Gastroesophageal sphincter (tissue), 4 donors: ENCODE data around the gene TMEM168. TPM values are rescaled to one million over a fixed set of nuclear protein-coding genes. Genes with fewer than 3 reads are reported as not detected.
"Not testable (repeated sequence)": the region's sequence is repeated elsewhere in the genome, so short reads cannot be mapped to it uniquely, and the experiment has no call there.

Source experiments
- ATAC-seq: fragments of 150-250 bp; one replicate; pipeline ENCODE4 v1.9.1; 2016; ENCODE audit warnings: mild to moderate bottlenecking, moderate library complexity
- H3K27ac ChIP-seq, 4 donors: fragments of 200-600 bp; sonication (generic) in 3 of 4; 1 replicate in 3 of 4; 2 replicates in 1 of 4; pipeline ENCODE4 v1.5.1; 2016 to 2019
- H3K27me3 ChIP-seq: fragments of 200-600 bp; sonication (generic); one replicate; pipeline ENCODE4 v1.5.1; 2019
- H3K36me3 ChIP-seq, 2 donors: fragments of 200-600 bp; sonication (generic); one replicate each; pipeline ENCODE4 v1.5.1; 2019; ENCODE audit warnings: control low read depth in 1 of 2
- H3K4me1 ChIP-seq, 3 donors: fragments of 200-600 bp; sonication (generic); 1 replicate in 2 of 3; 2 replicates in 1 of 3; pipeline ENCODE4 v1.5.1; 2016 to 2019; ENCODE audit warnings: control low read depth in 2 of 3
- H3K4me3 ChIP-seq, 2 donors: fragments of 200-600 bp; sonication (generic); one replicate each; pipeline ENCODE4 v1.5.1; 2019; ENCODE audit warnings: mild to moderate bottlenecking in 1 of 2, moderate library complexity in 1 of 2
- H3K9me3 ChIP-seq, 3 donors: fragments of 200-600 bp; sonication (generic); one replicate each; pipeline ENCODE4 v1.5.1; 2017 to 2019; ENCODE audit warnings: control low read depth in 2 of 3
- EP300 ChIP-seq: sonication (generic); formaldehyde crosslinking; IDR thresholded peaks from one replicate; pipeline ENCODE4 v1.6.1; 2017; ENCODE audit warnings: antibody characterized with exemption, mild to moderate bottlenecking
- POLR2A ChIP-seq, 2 donors: fragments of 450-650 bp; IDR thresholded peaks; one replicate each; pipeline ENCODE4 v1.6.1; 2017; ENCODE audit warnings: antibody characterized with exemption in 2 of 2, mild to moderate bottlenecking in 2 of 2, moderate library complexity in 1 of 2
- POLR2AphosphoS5 ChIP-seq: sonication (generic); formaldehyde crosslinking; IDR thresholded peaks from one replicate; pipeline ENCODE4 v1.6.1; 2017; ENCODE audit warnings: antibody characterized with exemption
- WGBS, 2 donors: methylation state at CpG; one replicate each; pipeline ENCODE4 v1.1.5; 2018; ENCODE audit warnings: low coverage in 1 of 2; 5-methylcytosine and 5-hydroxymethylcytosine counted together
- total RNA-seq, 4 donors: library from RNA; depleted of rRNA; stranded (reverse); fragments of >200 nt; gene quantifications; one replicate each; pipeline ENCODE4 v1.1.0, GENCODE V29; 2016
- TF ChIP-seq, protein P1 (sequence below), 4 experiments: fragments of 200-600 bp in 2 of 4; fragments of 450-650 bp in 2 of 4; sonication (generic) in 1 of 4; IDR thresholded peaks; one replicate each; pipeline ENCODE4 v1.5.1; 2017 to 2019; ENCODE audit warnings: antibody characterized with exemption in 4 of 4, mild to moderate bottlenecking in 2 of 4, moderate library complexity in 2 of 4

TMEM168 gene, protein sequence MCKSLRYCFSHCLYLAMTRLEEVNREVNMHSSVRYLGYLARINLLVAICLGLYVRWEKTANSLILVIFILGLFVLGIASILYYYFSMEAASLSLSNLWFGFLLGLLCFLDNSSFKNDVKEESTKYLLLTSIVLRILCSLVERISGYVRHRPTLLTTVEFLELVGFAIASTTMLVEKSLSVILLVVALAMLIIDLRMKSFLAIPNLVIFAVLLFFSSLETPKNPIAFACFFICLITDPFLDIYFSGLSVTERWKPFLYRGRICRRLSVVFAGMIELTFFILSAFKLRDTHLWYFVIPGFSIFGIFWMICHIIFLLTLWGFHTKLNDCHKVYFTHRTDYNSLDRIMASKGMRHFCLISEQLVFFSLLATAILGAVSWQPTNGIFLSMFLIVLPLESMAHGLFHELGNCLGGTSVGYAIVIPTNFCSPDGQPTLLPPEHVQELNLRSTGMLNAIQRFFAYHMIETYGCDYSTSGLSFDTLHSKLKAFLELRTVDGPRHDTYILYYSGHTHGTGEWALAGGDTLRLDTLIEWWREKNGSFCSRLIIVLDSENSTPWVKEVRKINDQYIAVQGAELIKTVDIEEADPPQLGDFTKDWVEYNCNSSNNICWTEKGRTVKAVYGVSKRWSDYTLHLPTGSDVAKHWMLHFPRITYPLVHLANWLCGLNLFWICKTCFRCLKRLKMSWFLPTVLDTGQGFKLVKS
- 10 to 100 TPM; 11.4 to 23.7 (median 19.0) TPM for total RNA-seq

DNA sequence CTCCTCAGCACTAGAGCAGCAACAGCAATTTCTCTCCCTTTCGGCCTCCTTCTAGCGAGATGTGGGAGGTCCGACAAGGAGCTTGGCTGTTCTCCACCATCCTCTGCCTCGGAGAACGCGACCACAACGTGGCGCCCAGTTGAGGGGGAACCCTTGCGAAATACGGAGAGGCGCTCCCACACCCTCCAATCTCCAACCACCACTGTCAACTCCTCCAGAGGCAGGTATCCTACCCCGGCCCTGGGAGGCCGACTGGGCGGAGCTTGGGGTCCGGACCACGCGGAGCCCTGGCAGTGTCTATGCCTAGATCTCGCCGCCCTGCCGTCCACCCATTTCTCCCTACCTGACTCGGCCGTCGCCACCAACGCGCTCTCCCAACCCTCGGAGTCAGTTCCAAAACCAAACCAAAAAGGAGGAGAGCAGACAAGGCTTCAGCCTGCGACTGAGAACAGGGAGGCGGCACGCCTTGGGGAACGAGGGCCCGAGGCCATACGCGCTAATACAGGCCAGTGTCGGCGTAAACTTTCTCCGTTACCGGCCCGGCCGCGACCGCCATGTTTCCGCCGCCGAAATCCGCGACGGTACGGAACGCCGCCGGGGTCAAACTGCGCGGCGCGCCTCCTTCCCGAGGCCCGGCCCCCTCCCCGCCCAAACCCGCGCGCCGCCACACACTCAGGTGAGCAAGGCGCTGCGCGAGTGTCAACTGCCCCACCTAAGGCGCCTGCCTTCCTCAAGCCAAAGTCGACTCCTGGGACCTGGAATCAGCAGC, at the start of gene TMEM168:
Gene TMEM168 (minus strand): TSS at position 577 of the 769 bp plus-strand sequence. CDS start 5,568 bp downstream, outside the sequence.
- H3K4me1 ChIP-seq: peaks cover 0 to 21% (median 12%) of the 10 kb centered on the region in 3 donors
- no peaks in the 10 kb centered on the region for H3K36me3 ChIP-seq
- ATAC-seq: peak; percentile 84
- WGBS, 2 donors: 0% methylated on average over 9 of the region's 67 CpGs; no CpG with 5 or more reads in 1 of the 2 donors
- TF ChIP-seq POLR2AphosphoS5: peak; percentile 71
- no peak for TF ChIP-seq EP300
- TF ChIP-seq, protein P1, sequence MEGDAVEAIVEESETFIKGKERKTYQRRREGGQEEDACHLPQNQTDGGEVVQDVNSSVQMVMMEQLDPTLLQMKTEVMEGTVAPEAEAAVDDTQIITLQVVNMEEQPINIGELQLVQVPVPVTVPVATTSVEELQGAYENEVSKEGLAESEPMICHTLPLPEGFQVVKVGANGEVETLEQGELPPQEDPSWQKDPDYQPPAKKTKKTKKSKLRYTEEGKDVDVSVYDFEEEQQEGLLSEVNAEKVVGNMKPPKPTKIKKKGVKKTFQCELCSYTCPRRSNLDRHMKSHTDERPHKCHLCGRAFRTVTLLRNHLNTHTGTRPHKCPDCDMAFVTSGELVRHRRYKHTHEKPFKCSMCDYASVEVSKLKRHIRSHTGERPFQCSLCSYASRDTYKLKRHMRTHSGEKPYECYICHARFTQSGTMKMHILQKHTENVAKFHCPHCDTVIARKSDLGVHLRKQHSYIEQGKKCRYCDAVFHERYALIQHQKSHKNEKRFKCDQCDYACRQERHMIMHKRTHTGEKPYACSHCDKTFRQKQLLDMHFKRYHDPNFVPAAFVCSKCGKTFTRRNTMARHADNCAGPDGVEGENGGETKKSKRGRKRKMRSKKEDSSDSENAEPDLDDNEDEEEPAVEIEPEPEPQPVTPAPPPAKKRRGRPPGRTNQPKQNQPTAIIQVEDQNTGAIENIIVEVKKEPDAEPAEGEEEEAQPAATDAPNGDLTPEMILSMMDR (IDR thresholded peaks at IDR 0.05): no peak
- TF ChIP-seq POLR2A (IDR thresholded peaks at IDR 0.05): peak; percentile 28 to 38
- H3K27ac ChIP-seq: peak within 1 kb of the TSS; percentile 39 to 90 (median 88)
- peak within 1 kb of the TSS; percentile 58 to 77 for H3K4me3 ChIP-seq
- H3K27me3 ChIP-seq: no peaks in the 10 kb centered on the region
- H3K9me3 ChIP-seq: no peaks in the 10 kb centered on the region

DNA sequence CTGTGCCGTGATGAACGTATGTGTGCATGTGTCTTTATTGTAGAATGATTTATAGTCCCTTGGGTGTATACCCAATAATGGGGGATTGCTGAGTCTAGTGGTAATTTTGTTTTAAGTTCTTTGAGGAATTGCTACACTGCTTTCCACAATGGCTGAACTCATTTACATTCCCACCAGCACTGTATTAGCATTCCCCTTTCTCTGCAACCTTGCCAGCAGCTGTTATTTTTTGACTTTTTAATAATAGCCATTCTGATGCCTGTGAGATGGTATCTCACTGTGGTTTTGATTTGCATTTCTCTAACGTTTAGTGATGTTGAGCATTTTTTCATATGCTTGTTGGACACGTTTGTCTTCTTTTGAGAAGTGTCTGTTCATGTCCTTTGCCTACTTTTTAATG, 45.7 kb upstream of the TMEM168 start:
- not testable (repeated sequence) for ATAC-seq, H3K9me3 ChIP-seq, H3K4me1 ChIP-seq, H3K4me3 ChIP-seq, H3K27me3 ChIP-seq, H3K27ac ChIP-seq
- 85 to 94% methylated on average over 4 of the region's 4 CpGs for WGBS, 2 donors
- H3K36me3 ChIP-seq: peaks cover 0 to 14% of the 10 kb centered on the region in 2 donors

DNA sequence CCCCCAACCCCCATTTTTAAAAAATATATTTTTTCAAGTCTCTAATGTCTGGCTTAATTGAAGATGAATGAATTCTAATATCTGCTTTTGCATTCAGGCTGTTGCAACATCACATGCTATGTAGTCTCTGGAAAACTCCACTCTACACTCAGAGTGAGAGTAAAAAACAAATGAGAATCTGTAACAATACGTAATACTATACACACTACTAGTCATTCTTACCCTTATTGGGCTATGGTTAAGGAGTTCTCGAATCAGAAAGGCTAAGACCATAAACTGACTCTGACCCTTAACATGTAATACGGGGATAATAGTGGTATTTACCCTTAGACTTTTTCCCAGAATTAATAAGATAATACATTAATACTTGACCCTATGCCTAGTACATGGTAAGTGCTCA, 42.9 kb upstream of the TMEM168 start:
- Histone ChIP-seq H3K4me1 (no peaks in the 10 kb centered on the region), H3K9me3 (peaks cover 0 to 19% (median 0%) of the 10 kb centered on the region in 3 donors), H3K36me3 (peaks cover 0 to 42% of the 10 kb centered on the region in 2 donors), H3K27ac (no peak overlapping the region), H3K27me3 (no peaks in the 10 kb centered on the region), H3K4me3 (no peak overlapping the region)
- ATAC-seq: no peak
- WGBS, 2 donors: 92 to 98% methylated on average over 3 of the region's 3 CpGs
- TF ChIP-seq, protein P1 (IDR thresholded peaks at IDR 0.05): no peak
- TF ChIP-seq POLR2AphosphoS5 (no peak), POLR2A (IDR thresholded peaks at IDR 0.05) (no peak), EP300 (no peak)

DNA sequence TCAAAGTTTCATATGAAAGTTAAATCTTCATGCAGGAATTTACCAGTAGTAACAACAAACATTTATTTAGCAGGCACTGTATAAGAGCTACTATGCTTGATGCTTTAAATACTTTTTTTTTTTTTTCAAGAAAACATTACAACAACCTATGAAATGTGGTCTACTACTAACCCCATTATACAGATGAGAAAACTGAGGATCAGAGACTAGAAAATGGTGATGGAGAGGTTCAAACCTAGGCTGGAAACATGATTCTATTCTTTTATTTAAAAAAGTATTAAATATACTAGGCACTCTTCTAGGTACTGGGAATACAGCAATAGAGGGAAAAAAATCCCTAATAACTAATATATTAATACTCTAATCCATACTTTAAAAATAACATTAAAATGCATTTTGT, 40.6 kb upstream of the TMEM168 start:
- Histone ChIP-seq H3K36me3 (peaks cover 0 to 48% of the 10 kb centered on the region in 2 donors), H3K27ac (no peak overlapping the region), H3K4me3 (no peak overlapping the region), H3K27me3 (no peaks in the 10 kb centered on the region), H3K4me1 (no peaks in the 10 kb centered on the region), H3K9me3 (peaks cover 0 to 20% (median 0%) of the 10 kb centered on the region in 3 donors)
- no peak for TF ChIP-seq EP300
- TF ChIP-seq, protein P1 (IDR thresholded peaks at IDR 0.05): no peak
- no peak for TF ChIP-seq POLR2A (IDR thresholded peaks at IDR 0.05)
- no peak for ATAC-seq

DNA sequence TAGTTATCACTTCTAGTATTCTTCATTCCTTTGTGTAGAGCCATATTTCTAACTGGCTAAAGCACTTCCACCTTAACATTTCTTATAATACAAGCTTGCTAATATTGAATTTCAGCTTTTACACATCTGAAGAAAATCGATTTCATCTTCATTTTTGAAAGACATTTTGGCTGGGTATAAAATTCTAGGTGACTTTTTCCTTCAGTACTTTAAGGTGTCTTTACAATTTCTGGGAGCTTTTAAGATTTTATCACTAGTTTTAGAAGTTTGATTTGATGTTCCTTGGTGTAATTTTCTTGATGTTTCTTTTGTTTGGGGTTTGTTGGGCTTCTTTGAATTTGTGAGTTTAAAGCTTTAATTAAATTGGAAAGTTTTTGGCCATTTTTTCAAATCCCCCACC, 38.5 kb upstream of the TMEM168 start:
- H3K27me3 ChIP-seq: no peaks in the 10 kb centered on the region
- peaks cover 0 to 48% of the 10 kb centered on the region in 2 donors for H3K36me3 ChIP-seq
- no peak overlapping the region for H3K27ac ChIP-seq
- TF ChIP-seq POLR2AphosphoS5 (no peak), EP300 (no peak), POLR2A (IDR thresholded peaks at IDR 0.05) (no peak)
- TF ChIP-seq, protein P1 (IDR thresholded peaks at IDR 0.05): no peak
- no peaks in the 10 kb centered on the region for H3K4me1 ChIP-seq
- 100% methylated on average over 1 of the region's 1 CpG for WGBS, 2 donors
- no peak for ATAC-seq
- peaks cover 0 to 20% (median 0%) of the 10 kb centered on the region in 3 donors for H3K9me3 ChIP-seq
- no peak overlapping the region for H3K4me3 ChIP-seq
